Erythroblast (primary cell): ENCODE results near the gene TRAPPC5.

Experiments
- DNase-seq, 2 experiments: peaks; one replicate each; lab custom pipeline; 2025; lab: John Stamatoyannopoulos, UW
- GATA1 ChIP-seq: IDR thresholded peaks from 2 replicates; pipeline ENCODE4 v1.6.1; 2011; ENCODE audit warnings: low read depth, mild to moderate bottlenecking, control low read depth, low read length, moderate library complexity
- POLR2A ChIP-seq: IDR thresholded peaks from 2 replicates; pipeline ENCODE4 v1.6.1; 2011; ENCODE audit warnings: mild to moderate bottlenecking, low read length

TRAPPC5 gene

DNA sequence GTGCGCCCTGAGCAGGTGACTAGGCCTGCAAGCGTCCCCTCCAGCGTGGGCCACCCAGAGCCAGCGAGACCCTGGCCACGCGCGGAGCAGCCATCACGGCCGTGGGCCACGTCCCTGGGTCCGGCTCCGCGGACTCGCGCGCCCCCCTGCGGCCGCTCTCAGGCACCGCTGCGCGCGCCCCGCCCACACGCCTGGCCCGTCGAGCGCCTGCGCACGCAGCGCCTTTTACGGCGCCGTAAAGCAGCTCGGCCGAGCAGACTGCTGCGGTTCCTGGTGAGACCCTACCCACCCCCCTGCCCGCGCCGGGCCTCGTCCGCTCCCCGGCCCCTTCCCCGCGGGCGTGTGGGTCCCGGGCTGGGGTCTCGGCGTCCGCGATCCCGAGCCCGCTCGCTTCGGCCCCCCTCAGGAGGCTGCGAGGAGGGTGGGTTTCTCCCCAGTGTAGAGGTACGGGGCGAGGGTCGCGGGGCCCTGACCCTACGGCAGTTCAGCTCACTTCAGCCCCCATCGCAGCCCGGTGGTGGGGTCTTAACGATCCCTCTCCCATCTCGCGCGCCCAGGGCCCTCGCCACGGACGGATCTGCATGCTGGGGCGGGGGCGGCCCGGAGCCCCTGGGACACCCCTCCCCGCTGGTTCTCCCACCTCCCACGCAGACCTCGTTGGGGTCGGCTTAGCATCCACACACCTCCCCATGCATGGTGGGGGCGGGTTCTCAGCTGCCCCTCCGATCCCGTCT lies at the start of gene TRAPPC5:
TRAPPC5 (plus strand) TSS at position 228 of the 734 bp plus-strand sequence. CDS start 1,421 bp downstream, outside the sequence.
- peak; percentile 89 to 94 for DNase-seq
- TF ChIP-seq POLR2A (no peak), GATA1 (no peak)

DNA sequence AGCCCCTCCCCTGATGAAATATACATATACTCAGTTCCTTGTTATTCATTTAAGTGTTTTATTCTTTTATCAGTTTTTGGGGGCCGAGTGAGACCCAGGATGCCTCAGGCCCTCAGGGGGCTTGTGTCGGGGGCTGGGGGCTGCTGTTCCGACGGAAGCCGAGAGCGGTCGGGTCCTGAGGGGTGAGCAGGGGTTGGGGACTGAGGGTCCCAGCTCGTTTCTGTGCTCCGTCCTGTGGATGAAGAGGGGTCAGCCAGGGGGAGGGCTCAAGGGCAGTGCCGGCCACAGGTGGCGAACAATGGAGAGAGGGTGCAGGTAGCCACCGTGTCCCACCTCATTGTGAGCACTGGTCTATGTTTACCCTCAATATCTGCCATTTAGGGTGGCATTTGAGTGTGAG lies 49.1 kb upstream of the TRAPPC5 start:
- no peak for TF ChIP-seq POLR2A
- TF ChIP-seq GATA1: no peak
- DNase-seq: no peak

DNA sequence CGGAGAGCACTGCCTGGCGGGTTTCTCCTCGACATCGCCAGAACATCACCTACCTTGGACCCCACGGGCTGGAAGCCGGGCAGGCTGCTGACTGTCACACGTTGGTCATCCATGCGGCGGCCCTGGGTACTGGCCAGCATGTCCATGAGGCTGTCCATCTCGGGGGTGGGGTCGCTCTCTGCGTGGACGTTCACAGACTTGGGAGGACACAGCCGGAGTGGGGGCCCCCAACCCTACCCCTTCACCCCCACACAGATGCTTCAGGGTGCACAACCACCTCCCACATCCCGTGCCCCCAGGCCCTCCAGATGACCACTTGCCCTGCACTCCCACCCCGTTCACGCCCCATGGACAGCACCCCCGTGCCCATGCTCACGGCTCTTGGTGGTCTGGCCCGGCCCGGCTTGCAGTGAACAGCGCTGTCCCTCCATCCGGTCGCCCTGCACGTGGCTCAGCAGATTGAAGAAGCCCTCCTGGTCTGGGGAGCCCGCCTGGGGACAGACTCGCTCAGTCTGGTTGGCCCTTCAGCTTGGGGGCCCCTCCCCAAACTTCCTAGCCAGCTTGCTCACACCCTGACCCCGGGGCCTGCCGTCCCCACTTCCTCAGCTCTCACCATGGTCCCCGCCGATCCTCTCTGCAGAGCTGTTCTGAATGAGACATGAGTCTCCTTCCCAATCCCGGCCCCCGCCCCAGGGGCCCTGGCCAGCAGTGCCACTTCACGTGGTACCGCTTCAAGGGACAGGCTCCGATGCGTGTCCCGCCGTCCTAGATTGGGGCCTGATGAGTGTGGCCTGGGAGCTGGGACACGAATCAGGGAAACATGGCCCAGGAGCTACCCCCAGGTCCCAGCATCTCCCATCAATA lies 48.1 kb upstream of the TRAPPC5 start:
- TF ChIP-seq POLR2A (no peak), GATA1 (no peak)
- no peak for DNase-seq

DNA sequence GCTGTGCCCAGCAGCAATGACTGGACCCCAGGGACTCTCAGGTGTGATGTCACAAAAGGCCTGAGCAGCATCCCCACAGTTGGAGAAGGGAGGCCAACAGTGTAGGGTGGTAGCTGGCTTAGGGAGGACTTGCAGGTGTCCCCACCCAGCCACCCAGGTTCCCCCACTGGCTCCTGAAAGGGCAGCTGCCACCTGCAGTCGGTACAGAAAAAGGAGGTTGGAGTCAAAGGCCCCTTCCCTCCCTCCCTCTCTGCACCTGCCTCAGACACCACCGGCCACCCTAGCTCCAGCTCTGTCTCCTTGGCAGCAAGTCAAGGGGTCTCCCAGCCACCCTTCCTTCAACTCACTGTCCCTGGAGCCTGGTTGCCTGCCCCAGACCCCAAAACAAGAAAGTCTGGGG lies 46.9 kb upstream of the TRAPPC5 start, which contains the start of gene PCP2:
PCP2 (minus strand) TSS at position 22 of the 400 bp plus-strand sequence. CDS start 262 bp downstream, outside the sequence.
- DNase-seq: no peak
- TF ChIP-seq GATA1 (no peak), POLR2A (peak; percentile 8)

- no peak for DNase-seq
- no peak for TF ChIP-seq GATA1
- TF ChIP-seq POLR2A: no peak
Observed at GRCh38 chr19:7635670-7636069, 45.0 kb upstream of the TRAPPC5 start.

GRCh38 chr19:7636317-7636690 lies 44.3 kb upstream of the TRAPPC5 start:
- DNase-seq: no peak
- no peak for TF ChIP-seq GATA1
- TF ChIP-seq POLR2A: no peak

DNA sequence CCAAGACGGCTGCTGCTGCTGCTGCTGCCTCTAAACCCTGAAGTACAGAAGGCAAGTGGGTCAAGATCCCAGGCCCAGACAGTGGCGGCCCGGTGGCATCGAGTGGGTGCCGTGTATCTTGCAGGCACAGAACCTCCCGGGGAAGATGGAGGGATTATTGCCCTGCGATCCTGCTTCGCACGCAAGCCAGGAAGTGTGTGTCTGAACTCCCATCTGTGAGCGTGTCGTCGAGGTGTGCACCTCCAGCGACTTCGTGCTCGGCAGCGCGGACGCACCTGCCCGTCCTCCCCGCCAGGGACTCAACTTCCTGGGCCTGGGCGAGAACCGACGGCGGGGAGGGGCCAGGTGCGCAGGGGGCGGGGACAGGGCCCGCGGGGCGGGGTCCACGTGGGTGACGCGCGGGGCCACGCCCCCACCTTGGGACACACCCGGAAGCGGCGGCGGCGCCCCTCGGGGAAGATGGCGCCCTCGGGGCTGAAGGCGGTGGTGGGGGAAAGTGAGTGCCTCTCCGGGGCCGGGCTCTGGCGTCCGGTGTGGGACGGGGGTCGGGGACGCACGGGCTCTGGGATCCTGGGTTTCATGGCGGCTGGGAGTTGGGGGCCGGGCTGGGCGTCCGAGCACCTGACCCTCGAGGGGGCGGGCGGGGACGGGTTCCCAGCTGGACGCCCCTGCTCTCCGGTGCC lies 43.8 kb upstream of the TRAPPC5 start, which contains the start of gene STXBP2:
STXBP2 (plus strand) TSS at position 420 of the 683 bp plus-strand sequence; CDS start at position 460, 40 bp downstream.
- no peak for TF ChIP-seq GATA1
- TF ChIP-seq POLR2A: peak; percentile 47
- peak; percentile 83 to 92 for DNase-seq

DNA sequence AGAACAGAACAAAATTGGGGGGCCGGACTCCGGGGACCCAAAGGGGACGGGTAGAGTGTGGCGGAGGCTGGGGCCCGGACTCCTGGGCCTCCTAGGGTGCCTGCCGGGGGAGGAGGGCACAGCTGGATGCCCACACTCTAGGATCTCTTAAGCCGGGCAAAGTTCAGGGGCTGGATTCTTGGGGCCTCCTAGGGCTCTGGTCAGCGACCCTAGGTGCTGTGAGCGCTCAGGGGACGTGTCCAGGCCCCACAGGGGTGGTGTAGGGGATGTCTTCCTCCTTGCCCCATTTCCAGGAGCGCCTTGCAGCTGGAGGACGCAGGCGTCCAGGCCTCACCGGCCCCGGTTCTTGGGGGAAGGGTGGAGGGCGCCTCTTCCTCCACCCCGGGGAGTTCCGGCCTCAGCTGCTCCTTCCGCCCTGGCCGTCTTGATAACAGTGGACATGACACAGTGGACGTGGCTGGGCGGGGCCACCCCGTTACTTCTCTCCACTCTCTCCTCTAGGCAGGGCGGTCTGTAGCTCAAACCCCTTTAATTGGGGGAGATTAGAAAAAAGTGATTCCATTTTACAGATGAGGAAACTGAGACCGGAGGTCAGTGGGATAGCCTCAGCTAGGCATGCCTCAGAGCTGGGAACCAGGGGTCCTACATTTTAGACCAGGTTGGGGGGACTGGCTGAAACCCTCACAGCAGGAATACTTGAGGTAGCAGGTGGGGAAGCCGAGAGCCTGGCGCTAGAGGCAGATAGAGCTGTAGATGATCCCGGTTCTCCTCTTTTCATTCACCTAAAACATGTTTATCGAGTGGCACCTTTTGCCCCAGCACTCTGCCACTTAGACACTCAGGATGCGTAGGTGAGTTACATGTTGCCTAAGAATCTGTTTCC lies 43.0 kb upstream of the TRAPPC5 start:
- peak; percentile 81 to 84 for DNase-seq
- TF ChIP-seq GATA1 (no peak), POLR2A (no peak)

GRCh38 chr19:7638802-7639465 lies 41.7 kb upstream of the TRAPPC5 start:
- TF ChIP-seq POLR2A (no peak), GATA1 (no peak)

DNA sequence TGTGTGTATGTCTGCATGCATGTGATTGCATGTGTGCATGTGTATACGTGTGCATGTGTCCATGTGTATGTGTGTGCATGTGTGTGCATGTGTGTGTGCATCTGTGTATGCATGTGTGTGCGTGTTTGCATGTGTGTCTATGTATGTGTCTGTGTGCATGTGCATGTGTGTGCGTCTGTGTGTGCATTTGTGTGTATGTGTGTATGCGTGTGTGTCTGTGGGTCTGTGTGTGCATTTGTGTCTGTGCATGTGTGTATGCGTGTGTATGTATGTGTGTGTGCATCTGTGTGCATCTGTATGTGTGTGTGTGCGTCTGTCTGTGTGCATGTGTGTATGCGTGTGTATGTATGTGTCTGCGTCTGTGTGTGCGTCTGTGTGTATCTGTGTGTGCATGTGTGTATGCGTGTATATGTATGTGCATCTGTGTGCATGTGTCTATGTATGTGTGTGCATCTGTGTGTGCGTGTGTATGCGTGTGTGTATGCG lies 40.7 kb upstream of the TRAPPC5 start:
- TF ChIP-seq POLR2A (no peak), GATA1 (no peak)
- no peak for DNase-seq

More at GRCh38 chr19:7638802-7639465, 41.7 kb upstream of the TRAPPC5 start:
- DNase-seq: no peak

DNA sequence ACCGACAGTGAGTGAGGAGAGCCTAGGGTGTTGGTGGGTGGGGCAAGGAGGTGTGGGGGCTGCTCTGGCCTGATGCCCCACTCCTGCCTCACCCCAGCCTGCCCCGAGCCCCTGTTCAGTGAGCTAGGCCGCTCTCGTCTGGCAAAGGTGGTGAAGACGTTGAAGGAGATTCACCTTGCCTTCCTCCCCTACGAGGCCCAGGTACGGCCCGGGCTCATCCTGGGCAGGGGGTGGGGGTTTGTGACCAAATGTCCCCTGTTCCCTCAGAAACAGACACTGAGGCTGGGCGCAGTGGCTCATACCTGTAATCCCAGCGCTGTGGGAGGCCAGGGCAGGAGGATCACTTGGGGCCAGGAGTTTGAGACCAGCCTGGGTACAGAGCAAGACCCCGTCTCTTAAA lies 39.8 kb upstream of the TRAPPC5 start:
- no peak for TF ChIP-seq GATA1
- TF ChIP-seq POLR2A: no peak
- no peak for DNase-seq
